HG03521 (cell line): ENCODE measurements around the gene KIAA0232.
"Not testable (repeated sequence)": the region's sequence is repeated elsewhere in the genome, so short reads cannot be mapped to it uniquely, and the experiment has no call there.

Experiments
- ATAC-seq: cut with Tn5 transposase; IDR thresholded peaks from one replicate; pipeline ENCODE4 v1.9.1; 2021; ENCODE audit warnings: mild to moderate bottlenecking, moderate library complexity; ENCODE audit not compliant: unreplicated experiment

The KIAA0232 gene

DNA sequence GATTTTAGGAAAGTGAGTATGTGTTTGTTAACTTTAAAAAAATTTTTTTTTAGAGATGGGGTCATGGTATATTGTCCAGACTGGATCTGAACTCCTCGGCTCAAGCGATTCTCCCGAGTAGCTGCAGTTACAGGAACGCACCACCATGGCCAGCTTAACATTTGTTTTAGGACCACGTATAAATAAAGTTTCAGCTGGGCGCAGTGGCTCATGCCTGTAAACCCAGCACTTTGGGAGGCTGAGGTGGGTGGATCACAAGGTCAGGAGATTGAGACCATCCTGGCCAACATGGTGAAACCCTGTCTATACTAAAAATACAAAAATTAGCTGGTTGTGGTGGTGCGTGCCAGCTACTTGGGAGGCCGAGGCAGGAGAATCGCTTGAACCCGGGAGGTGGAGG lies 129.4 kb downstream of the KIAA0232 start:
- ATAC-seq: not testable (repeated sequence)

- no peak for ATAC-seq
Measured at GRCh38 chr4:6912441-6912840, 129.9 kb downstream of the KIAA0232 start.

DNA sequence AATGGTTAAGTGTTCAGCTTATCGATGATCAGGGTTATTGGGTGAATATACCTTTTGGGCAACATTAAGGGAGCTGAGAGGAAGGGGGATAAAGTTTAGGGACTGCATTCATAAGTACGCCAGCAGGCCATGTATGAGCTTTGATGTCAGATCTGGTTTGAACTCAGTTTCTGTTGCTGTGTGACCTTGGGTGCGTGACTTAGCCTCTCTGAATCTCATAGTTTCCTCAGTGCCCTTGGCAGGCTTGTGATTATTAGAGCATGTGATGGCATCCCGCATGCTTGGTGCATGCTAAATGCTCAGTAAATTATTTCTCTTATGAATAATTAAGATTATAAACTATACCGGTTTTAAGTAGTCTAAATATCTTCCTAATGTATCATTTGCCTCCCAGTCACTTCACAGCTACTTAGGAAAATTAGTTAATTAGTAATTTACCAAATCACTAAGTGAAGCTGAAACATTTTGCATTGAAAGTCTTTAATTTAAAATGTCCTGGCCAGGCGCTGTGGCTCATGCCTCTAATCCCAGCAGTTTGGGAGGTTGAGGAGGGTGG lies 130.9 kb downstream of the KIAA0232 start:
- ATAC-seq: no peak

DNA sequence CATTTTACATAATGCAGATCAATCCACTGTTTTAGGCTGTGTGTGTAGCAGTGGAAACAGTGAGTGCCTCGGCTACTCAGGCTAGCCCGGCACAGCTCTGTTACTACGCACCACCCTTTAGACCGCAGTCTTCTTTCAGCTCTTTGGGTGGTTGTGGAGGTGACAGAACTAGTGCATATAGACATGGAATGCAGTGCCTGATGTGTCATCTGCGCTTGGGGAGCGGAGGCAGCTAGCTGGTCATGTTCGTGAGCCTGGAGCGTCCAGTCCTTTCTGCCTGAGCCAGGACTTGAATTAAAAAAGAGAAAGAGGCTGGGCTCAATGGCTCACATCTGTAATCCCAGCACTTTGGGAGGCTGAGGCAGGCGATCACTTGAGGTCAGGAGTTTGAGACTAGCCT lies 131.9 kb downstream of the KIAA0232 start:
- ATAC-seq: no peak

DNA sequence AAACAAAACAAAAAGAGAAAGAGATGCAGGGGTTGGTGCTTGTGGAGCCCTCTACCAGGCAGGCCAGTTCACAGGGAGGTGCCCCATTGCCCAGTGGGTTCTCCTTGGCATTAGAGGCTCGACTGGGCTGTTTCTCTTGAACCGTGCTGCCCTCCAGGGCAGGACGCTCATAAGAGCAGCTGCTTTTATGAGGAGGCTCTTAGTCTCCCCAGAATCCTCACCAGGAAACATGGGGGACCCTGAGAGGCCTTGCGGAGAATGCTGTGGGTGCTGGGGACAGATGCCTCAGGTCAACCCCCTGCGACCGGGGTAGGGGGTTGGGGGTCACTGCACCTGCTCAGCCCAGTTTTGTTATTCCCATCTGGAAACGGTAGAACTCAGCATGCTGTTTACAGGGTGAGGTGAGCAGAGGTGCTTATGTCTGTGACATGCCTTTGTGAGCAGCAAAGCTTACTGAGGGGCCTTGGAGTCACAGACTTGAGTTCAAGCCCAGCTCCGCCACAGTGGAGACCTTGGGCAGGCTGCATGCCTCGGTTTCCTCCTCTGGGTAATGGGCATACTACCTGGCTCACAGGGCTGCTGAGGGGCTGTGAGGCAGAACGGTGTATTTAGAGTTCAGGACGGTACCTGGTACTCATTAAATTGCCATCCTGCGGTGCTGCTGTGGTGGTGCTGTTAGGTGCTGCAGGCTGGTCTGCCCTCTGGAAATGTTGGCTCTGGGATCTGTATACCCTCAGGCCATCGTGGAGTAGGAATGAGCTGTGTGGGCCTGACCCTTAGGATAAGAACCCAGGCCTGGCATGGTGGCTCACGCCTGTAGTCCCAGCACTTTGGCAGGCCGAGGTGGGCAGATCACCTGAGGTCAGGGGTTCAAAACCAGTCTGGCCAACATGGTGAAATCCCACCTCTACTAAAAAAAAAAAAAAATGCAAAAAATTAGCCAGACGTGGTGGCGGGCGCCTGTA lies 132.8 kb downstream of the KIAA0232 start:
- ATAC-seq: no peak

DNA sequence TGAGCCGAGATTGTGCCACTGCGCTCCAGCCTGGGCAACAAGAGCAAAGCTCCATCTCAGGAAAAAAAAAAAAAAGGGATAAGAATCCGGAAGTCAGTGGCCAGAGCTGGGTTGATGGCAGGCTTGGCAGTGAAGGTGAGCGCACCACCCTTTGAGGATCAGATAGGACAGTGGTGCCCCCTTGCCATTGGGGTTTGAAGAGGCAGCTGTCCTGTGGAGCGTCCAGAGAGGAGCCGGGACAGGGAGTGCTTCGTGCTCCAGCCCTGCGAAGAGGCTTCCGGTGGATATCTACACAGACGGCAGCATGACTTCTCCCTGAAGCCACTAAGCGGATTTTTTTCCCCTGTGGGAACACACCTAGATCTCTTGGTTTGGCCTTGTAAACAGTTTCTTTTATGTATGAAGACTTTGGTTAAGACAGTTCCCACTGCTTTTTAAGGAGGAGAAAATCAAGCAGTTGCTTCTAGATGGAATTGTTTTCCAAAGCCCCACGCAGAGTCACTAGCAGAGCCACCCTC lies 133.6 kb downstream of the KIAA0232 start:
- ATAC-seq: no peak

DNA sequence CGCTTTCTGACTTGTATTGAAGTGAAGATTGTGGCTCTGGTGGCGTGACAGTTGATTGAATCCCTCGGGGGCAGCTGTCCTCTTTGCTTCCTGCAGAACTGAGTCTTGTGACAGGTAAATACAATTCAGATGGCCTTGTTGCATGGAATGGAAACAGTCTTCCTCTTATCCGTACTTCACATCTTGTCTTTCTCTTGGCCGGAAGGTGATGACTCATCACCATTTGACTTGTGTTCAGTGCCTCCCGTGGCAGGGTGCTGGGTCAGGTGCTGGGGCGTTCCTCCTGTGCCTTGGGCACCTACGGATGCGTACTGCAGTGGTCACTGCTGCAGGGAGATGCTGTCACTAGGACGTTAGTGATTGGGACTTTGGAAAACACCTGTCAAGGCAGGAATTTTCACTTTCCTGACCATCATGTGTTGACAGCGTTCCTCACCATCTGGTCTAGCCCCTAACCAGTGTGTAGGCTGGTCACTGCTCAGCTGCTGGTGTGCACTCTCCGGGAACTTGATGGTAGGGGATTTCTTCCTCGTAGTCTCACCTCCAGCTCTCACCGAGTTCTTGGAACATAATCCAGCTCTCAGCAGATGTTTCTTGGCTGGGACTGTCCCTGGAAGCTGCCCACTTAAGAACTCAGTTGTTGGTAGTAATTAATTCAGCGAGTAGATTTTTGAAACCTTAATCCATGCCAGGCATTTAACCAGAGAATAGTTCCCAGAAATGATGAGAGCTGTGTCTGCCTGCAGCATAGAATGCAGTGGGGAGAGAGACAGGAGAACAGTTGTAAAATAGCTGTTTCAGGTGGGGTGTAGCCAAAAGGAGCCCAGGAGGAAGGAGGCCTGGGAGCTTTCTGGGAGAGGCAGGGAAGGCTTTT lies 134.3 kb downstream of the KIAA0232 start:
- ATAC-seq: no peak

DNA sequence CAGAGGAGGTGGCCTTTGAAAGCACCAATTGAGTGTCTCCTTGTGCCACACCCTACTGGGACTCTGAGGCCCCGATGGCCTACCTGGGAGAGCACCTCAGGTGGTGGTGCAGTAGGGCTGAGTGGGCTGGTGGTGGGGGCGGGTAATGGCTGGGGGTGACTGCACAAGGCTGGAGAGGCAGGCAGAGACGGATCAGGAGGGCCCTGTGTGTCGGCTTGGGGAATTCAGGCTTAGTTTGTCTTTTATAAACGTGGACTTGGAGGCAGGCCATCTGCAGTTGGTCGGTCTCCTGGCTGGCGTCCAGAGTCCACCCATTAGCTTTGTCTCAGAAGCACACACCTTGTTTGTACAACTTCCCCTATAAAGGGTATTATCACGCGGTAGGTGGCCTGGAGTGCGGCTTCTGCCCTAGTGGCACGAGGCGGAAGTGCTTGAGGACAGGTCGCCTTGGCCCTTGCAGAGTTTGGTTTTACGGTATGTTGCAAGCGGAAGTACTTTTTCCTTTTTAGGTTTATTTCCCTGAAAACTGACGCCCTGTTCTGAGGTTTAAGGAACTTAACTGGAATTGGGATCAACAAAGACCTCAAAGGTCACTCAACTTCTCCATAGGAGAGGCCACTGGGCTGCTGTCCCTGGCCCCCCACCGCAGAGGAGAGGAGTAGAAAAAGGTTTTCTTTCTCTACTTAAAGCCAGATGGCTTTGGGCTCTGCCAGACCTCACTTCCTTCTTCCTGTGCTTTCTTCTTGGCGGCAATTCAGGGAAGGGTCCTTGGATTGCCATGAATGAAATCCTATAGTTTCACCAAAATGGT lies 135.1 kb downstream of the KIAA0232 start:
- ATAC-seq: peak; percentile 85

DNA sequence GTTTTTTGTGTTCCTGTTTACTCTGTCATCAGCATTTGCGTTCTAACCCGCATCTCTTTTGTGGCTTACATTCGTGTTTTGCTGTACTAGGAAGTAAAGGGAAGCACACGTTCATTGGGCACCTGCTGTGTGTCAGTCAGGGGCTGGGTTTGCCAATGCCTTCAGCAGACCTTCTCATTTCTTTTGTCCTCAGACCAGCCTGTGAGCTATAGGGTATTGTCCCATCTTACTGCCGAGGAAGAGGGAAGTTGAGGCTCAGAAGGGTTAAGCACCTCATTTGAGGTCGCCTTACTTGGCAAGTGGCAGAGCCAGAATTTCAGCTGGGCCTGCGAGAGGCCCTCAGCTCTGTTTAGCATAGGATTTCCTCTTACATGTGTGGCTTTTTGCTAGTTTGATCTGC lies 135.8 kb downstream of the KIAA0232 start:
- no peak for ATAC-seq

DNA sequence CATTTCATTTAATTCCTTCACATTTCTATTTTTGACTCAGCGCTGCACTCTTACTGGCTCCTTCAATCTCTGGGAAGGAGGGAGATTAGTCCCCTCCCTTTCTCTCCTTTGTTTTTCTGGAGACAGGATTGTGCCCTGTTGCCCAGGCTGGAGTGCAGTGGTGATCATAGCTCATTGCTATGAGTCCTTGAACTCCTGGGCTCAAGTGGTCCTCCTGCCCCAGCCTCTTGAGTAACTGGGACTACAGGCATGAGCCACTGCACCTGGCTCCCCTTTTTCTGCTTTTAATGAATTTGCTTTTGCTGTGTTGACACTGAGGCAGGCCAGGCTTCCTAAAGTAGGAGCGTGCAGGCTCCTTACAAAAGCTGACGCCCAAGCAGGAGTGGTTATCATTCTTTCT lies 137.6 kb downstream of the KIAA0232 start:
- ATAC-seq: no peak

DNA sequence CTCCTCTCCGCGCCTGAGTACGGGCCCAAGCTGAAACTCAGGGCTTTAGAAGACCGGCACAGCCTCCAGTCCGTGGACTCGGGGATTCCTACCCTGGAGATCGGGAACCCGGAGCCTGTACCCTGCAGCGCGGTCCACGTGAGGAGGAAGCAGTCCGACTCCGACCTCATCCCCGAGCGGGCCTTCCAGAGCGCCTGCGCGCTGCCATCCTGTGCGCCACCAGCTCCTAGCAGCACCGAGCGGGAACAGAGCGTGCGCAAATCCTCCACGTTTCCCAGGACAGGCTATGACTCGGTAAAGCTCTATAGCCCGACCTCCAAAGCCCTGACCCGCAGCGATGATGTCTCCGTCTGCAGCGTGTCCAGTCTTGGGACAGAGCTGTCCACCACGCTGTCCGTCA lies 141.0 kb downstream of the KIAA0232 start:
- no peak for ATAC-seq

GRCh38 chr4:6924361-6924779 lies 141.8 kb downstream of the KIAA0232 start:
- no peak for ATAC-seq

- ATAC-seq: no peak
Measured at GRCh38 chr4:6925357-6925836, 142.9 kb downstream of the KIAA0232 start.

DNA sequence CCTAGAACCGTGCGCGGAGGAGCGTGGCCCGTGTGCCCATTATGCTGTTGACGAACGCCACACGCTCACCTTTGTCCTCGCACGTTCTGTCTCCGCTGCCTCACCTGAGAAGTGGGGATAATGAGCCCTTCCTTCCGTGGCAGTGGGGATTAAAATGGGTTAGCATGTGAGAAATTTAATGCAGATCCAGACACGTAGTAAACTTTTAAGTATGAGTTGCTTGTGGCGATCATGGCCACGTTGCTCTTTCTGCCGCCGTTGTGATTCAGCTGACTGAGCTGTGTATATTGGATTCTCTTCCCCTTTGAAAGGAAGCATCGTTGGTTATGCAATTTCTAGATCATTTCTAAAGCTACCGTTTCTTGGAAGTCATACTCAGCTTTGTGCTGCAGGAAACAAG lies 143.6 kb downstream of the KIAA0232 start:
- ATAC-seq: no peak

DNA sequence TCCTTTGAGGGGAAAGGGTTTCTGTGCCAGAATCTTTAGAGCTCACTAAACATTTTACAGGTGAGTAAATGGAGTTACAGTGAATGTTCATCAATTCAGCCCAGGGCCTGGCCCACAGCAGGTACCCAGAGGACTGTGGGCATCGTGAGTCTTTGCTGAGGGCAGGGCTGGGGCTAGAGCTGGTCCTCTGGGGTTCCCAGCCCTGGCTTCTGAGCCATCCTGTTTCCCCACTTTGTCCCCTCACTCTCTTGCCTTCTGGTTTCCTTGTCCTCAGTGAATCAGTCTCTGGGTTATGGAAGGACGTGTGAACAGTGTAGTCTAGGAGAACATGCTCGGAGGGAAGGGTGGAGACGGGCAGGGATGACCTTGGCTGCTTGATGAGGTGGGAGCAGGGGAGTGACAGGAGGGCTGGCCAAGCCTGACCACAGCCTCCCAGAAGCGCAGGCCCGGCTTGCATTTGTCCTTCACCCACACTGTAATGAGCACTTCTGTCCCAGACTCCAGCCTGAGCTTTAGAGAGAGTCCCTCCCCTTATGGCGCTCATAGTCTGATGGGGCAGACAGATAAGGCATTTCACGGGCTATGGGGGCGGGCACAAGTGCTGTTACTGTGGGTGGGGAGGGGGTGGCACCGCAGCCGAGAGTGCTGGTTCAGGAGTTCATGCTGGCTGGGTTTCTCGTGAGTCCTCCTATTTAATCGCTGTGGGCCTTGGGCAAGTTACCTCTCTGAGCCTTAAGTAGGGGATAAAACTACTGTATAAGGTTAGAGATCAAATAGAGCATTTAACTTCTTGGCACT lies 144.4 kb downstream of the KIAA0232 start:
- ATAC-seq: no peak

DNA sequence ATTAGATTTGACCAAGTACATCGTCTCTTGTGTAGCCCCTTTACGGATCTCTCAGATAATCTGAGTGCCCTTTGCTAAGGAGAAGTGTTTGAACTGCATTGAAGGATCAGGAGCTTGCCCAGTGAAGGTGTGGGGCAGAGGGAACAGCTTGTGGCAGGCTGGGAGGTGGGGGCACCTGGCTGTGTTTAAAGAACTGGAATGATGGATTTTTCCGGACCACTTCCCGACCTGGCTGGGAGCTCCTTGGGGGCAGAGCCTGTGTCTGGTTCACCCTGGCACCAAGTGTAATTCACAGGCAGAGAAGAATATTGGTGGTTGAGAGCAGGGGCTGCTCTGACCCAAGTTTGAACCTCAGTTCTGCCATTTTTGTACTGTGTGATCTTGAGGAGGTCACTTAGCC lies 145.6 kb downstream of the KIAA0232 start:
- no peak for ATAC-seq

DNA sequence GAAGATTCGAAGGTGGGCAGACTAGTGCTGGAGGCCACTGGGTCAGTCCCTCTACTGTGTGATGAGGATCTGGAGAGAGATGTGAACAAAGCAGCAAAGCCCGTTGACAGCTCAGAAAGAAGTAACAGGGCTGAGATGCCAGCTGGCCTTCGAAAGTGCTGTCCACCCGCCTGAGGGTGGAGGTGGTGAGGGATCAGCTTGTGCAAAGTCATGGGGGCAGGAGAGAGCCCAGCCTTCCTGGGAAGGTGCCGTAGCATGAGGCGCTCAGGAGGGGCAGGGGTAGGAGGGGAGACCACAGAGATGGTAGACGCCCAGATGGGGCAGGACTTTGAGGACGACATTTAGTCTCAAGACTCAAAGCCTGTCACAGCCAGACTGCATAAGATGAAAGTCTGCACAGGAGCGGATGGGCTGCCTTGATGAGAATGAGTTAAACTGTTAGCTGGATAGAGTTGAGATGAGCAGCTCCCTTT lies 146.8 kb downstream of the KIAA0232 start:
- no peak for ATAC-seq

GRCh38 chr4:6929812-6930464 lies 147.4 kb downstream of the KIAA0232 start:
- no peak for ATAC-seq

DNA sequence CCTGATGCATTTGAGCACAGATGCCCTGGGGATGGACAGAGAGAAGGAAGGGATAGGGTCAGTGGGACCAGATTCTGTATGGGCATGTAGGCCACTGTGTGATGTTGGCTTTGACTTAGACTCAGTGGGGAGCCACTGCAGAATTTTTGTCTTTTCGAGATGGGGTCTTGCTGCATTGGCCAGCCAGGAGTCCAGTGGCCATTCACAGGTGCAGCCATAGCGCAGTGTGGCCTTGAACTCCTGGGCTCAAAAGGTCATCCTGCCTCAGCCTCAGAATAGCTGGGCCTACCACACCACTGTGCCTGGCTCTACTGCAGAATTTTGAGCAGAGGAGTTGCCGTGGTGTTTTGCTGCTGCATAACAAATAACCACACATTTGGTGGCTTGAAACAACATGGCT lies 149.9 kb downstream of the KIAA0232 start:
- ATAC-seq: no peak
